GM20000 (cell line): Measurements from ENCODE around the gene DEDD2.

ENCODE experiments used
- DNase-seq: peaks from one replicate; pipeline ENCODE4 v3.0.0; 2012; ENCODE audit warnings: low spot score
- CTCF ChIP-seq: IDR thresholded peaks from 2 replicates; pipeline ENCODE4 v1.5.1; 2012; ENCODE audit warnings: mild to moderate bottlenecking, control low read depth; ENCODE audit errors: extremely low read depth, missing control alignments

The DEDD2 gene

GRCh38 chr19:42254089-42254849, 36.8 kb upstream of the DEDD2 start:
- no peak for TF ChIP-seq CTCF
- peak; percentile 79 for DNase-seq

DNA sequence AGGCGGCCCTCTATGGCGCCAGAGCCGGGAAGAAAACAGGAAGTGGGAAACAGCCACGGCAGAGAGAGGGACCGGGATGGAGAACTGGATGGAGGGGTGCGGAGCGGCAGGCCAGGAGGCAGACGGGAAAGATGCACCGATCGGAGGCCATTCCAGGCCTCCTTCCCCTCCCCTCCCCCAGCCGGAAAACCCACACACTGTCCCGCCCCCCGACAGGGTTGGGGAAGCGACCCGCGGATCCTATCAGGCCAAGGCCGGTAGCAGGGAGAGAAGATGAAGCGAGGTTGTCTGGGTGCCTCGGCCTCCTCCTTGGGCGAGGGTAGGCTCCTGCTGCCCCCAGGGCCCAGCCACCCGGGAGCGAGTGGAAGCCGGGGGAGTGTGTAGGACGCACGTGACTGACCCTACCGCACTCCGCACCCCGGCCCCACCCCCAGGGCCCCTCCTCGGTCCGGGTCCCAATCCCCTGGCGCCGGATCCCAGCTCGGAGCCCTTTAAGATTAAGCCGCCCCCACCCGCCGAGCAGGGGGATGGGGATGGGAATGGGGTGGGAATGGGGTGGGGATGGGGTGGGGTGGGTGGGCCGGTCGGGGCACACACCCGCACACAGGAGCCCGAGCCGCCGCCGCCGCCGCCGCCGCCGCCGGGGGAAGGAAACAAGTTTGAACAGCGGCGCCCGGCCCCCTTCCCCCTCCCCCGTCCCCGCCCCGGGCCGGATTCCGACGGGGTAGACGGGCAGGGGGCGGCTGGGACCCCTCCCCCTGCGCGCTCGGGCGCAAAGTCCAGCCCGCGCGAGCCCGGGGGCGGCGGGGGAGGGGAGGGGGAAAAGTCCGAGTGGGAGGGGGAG, 36.0 kb upstream of the DEDD2 start:
- peak; percentile 82 for DNase-seq
- no peak for TF ChIP-seq CTCF

- TF ChIP-seq CTCF: no peak
- no peak for DNase-seq
Observed at GRCh38 chr19:42252365-42253244, 35.1 kb upstream of the DEDD2 start.

DNA sequence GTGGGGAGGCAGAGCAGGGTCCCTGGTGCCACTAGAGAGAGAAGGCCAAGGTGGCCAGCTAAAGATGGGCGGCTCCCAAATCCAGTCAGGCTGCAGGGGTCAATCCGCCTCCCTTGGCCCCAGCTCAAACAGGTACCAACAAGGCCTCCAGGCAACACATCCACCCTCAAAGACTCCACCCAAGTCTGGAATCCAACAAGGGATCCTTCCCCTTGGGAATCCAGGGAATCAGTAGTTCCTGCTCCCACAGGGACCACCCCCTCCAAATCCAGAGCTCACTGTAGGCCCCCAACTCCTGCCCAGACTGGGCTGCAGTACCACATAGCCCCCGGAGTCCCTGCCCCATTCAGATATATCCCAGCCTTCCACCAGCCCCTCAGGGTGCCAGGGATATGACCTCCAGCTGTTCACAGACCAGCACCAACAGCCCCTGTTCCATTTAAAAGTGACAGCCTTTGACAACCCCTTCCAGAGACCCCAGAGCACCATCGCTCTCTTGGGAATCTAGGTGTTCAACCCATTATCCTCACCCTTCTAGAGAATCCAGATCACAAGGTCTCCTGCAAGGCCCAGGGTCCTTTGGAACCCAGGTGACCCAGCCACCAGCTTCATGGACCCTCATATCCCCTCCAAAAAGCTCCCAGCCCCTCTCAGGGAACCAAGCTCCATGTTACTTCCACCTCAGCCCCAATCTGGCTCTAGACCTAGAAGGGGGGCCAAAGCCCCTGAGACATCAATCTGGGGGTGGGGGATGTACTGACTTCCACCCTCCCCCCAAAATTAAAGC, 34.3 kb upstream of the DEDD2 start:
- DNase-seq: no peak
- TF ChIP-seq CTCF: no peak

- DNase-seq: no peak
Observed at GRCh38 chr19:42250666-42251531, 33.4 kb upstream of the DEDD2 start.

More at GRCh38 chr19:42250666-42251531, 33.4 kb upstream of the DEDD2 start:
- no peak for TF ChIP-seq CTCF
